Measurements from ENCODE around the gene NTSR1. TPM values are rescaled to one million over a fixed set of nuclear protein-coding genes. Genes with fewer than 3 reads are reported as not detected.

Gene NTSR1
- total RNA-seq, 1 experiment from 2014 or later: 7.8 TPM

- no peak overlapping the region for H3K4me3 ChIP-seq (ENCODE audit: low read length)
- no peak overlapping the region for H2AFZ ChIP-seq (ENCODE audit: low read length)
- TF ChIP-seq EZH2phosphoT487 (IDR thresholded peaks at IDR 0.05; ENCODE audit: borderline replicate concordance, low read length): no peak
- TF ChIP-seq, protein P1, sequence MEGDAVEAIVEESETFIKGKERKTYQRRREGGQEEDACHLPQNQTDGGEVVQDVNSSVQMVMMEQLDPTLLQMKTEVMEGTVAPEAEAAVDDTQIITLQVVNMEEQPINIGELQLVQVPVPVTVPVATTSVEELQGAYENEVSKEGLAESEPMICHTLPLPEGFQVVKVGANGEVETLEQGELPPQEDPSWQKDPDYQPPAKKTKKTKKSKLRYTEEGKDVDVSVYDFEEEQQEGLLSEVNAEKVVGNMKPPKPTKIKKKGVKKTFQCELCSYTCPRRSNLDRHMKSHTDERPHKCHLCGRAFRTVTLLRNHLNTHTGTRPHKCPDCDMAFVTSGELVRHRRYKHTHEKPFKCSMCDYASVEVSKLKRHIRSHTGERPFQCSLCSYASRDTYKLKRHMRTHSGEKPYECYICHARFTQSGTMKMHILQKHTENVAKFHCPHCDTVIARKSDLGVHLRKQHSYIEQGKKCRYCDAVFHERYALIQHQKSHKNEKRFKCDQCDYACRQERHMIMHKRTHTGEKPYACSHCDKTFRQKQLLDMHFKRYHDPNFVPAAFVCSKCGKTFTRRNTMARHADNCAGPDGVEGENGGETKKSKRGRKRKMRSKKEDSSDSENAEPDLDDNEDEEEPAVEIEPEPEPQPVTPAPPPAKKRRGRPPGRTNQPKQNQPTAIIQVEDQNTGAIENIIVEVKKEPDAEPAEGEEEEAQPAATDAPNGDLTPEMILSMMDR (conservative IDR thresholded peaks at IDR 0.05; ENCODE audit: low read depth, low read length): no peak
- no peak for TF ChIP-seq EZH2 (IDR thresholded peaks at IDR 0.05; ENCODE audit: low read length, unreplicated experiment)
- no peaks in the 10 kb centered on the region for H4K20me1 ChIP-seq (ENCODE audit: low read length)
- H3K4me2 ChIP-seq (ENCODE audit: low read length): no peak overlapping the region
- H3K27me3 ChIP-seq (ENCODE audit: low read length): no peaks in the 10 kb centered on the region
- POLR2A ChIA-PET (ENCODE audit: unreplicated experiment): no interaction called here
- no peaks in the 10 kb centered on the region for H3K9me3 ChIP-seq (ENCODE audit: low read length)
- no peaks in the 10 kb centered on the region for H3K4me1 ChIP-seq (ENCODE audit: insufficient read depth, low read length)
- H3K79me2 ChIP-seq (ENCODE audit: low read length): no peaks in the 10 kb centered on the region
- ATAC-seq (no peak), DNase-seq (no peak)
- no peaks in the 10 kb centered on the region for H3K9me2 ChIP-seq (replicated peaks; ENCODE audit: low read length)
- intact Hi-C loops (cut with micrococcal nuclease): no loop called here
- H3K36me3 ChIP-seq (ENCODE audit: low read depth, low read length): no peaks in the 10 kb centered on the region
- H3K9ac ChIP-seq (ENCODE audit: low read length): no peak overlapping the region
- H3K27ac ChIP-seq (ENCODE audit: low read length): no peak overlapping the region
- no peaks in the 10 kb centered on the region for H3F3A ChIP-seq (ENCODE audit: low read length, unreplicated experiment)
- CTCF ChIA-PET: no interaction called here
- BruUV-seq (replicated peaks): no TSS peak
Measured at GRCh38 chr20:62754122-62754990, 45.7 kb downstream of the NTSR1 start.

DNA sequence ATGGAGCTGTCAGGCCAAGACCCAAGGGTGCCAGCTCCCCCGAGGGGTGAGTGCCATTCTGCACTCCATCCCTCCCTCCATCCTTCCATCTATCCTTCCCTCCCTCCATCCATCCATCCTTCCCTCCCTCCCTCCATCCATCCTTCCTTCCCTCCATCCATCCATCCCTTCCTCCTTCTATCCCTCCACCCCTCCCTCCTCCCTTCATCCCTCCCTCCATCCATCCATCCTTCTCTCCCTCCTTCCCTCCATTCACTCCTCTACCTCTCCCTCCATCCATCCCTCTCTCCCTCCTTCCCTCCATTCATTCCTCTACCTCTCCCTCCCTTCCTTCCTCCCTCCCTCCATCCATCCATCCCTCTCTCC, 46.3 kb downstream of the NTSR1 start:
- ChIA-PET POLR2A (ENCODE audit: unreplicated experiment) (no interaction called here), CTCF (no interaction called here)
- ATAC-seq (no peak), DNase-seq (no peak)
- Histone ChIP-seq H2AFZ (ENCODE audit: low read length) (no peak overlapping the region), H3K9ac (ENCODE audit: low read length) (no peak overlapping the region), H3F3A (ENCODE audit: low read length, unreplicated experiment) (no peaks in the 10 kb centered on the region), H3K9me2 (replicated peaks; ENCODE audit: low read length) (no peaks in the 10 kb centered on the region), H3K79me2 (ENCODE audit: low read length) (no peaks in the 10 kb centered on the region), H4K20me1 (ENCODE audit: low read length) (no peaks in the 10 kb centered on the region), H3K27me3 (ENCODE audit: low read length) (no peaks in the 10 kb centered on the region), H3K9me3 (ENCODE audit: low read length) (no peaks in the 10 kb centered on the region), H3K36me3 (ENCODE audit: low read depth, low read length) (no peaks in the 10 kb centered on the region), H3K4me2 (ENCODE audit: low read length) (no peak overlapping the region), H3K4me1 (ENCODE audit: insufficient read depth, low read length) (no peaks in the 10 kb centered on the region), H3K27ac (ENCODE audit: low read length) (no peak overlapping the region), H3K4me3 (ENCODE audit: low read length) (no peak overlapping the region)
- BruUV-seq (replicated peaks): no TSS peak
- TF ChIP-seq, protein P1 (conservative IDR thresholded peaks at IDR 0.05; ENCODE audit: low read depth, low read length): no peak
- no peak for TF ChIP-seq EZH2phosphoT487 (IDR thresholded peaks at IDR 0.05; ENCODE audit: borderline replicate concordance, low read length)
- no peak for TF ChIP-seq EZH2 (IDR thresholded peaks at IDR 0.05; ENCODE audit: low read length, unreplicated experiment)
- intact Hi-C loops (cut with micrococcal nuclease): no loop called here
